GM19043 (cell line): ENCODE data around the gene AMY2B.
"Not testable (repeated sequence)": the region's sequence is repeated elsewhere in the genome, so short reads cannot be mapped to it uniquely, and the experiment has no call there.

Source experiments
- ATAC-seq: cut with Tn5 transposase; IDR thresholded peaks from one replicate; pipeline ENCODE4 v1.9.1; 2021; ENCODE audit warnings: low read depth; ENCODE audit not compliant: unreplicated experiment

The AMY2B gene

GRCh38 chr1:103616362-103616761 is 45.0 kb downstream of the AMY2B start:
- no peak for ATAC-seq

DNA sequence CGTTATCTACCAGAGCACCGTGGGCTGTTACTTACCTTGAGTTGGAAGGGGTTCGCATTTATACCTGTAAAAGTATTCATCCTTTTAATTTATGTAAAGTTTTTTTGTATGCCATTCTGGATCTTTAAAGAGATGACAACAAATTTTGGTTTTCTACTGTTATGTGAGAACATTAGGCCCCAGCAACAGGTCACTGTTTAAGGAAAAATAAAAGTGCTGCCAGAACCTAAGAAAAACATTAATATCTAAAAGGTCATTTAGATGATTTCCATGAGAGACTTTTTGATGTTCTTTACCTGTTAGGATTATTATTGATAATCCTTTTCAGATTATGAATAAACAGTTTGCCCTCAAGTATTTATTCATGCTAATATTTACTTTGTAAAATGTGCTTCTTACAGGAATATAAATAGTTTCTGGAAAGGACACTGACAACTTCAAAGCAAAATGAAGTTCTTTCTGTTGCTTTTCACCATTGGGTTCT is 45.6 kb downstream of the AMY2B start, which contains the start of gene AMY2A:
Gene AMY2A (plus strand): TSS at position 434 of the 484 bp plus-strand sequence. CDS start 14 bp downstream, at position 448.
- not testable (repeated sequence) for ATAC-seq

DNA sequence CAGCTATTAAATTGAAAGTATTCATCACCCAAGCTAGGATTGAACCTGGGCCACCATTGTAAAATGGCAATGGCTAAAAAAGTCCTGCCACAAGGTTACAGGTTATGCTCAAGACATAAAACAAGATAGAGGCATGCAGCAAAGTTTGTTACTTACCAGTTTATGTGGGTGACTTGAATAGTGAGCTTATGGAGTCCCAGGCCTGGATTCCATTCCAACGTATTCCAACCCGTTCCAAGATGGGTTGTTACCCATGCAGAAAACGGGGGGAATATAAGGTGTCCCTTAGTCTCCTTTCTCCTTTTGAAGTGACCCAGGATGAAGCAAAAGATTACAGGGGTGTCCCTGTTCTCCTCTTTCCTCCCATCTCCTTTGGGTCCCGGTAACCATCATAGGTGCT is 56.0 kb downstream of the AMY2B start:
- ATAC-seq: not testable (repeated sequence)
